ENCODE data around the gene IRAK2.

IRAK2 gene

GRCh38 chr3:10196389-10197052 lies 31.8 kb downstream of the IRAK2 start:
- Histone ChIP-seq H3K4me2 (ENCODE audit: low read depth, low read length, poor library complexity, severe bottlenecking) (no peak overlapping the region), H3K9me3 (ENCODE audit: insufficient read depth, low read depth, low read length) (no peaks in the 10 kb centered on the region), H3K27me3 (ENCODE audit: insufficient read depth, low read length, poor library complexity, severe bottlenecking) (no peaks in the 10 kb centered on the region), H3K36me3 (ENCODE audit: insufficient read depth, low read length) (no peaks in the 10 kb centered on the region), H3K4me1 (ENCODE audit: insufficient read depth, low read length, poor library complexity, severe bottlenecking) (peaks cover 38% of the 10 kb centered on the region), H2AFZ (ENCODE audit: low read length) (no peak overlapping the region), H3K9me2 (replicated peaks; ENCODE audit: low read depth, low read length) (no peaks in the 10 kb centered on the region), H3K9ac (ENCODE audit: low read depth, low read length, poor library complexity, severe bottlenecking) (no peak overlapping the region), H3K79me2 (ENCODE audit: insufficient read depth, low read length) (no peaks in the 10 kb centered on the region), H3K4me3 (ENCODE audit: low read length, poor library complexity, severe bottlenecking) (no peak overlapping the region), H3F3A (ENCODE audit: low read depth) (no peaks in the 10 kb centered on the region), H4K20me1 (ENCODE audit: insufficient read depth, low read length, poor library complexity, severe bottlenecking) (no peaks in the 10 kb centered on the region)
- no peak for TF ChIP-seq EZH2phosphoT487 (IDR thresholded peaks at IDR 0.05; ENCODE audit: borderline replicate concordance)
- TF ChIP-seq, protein P1, sequence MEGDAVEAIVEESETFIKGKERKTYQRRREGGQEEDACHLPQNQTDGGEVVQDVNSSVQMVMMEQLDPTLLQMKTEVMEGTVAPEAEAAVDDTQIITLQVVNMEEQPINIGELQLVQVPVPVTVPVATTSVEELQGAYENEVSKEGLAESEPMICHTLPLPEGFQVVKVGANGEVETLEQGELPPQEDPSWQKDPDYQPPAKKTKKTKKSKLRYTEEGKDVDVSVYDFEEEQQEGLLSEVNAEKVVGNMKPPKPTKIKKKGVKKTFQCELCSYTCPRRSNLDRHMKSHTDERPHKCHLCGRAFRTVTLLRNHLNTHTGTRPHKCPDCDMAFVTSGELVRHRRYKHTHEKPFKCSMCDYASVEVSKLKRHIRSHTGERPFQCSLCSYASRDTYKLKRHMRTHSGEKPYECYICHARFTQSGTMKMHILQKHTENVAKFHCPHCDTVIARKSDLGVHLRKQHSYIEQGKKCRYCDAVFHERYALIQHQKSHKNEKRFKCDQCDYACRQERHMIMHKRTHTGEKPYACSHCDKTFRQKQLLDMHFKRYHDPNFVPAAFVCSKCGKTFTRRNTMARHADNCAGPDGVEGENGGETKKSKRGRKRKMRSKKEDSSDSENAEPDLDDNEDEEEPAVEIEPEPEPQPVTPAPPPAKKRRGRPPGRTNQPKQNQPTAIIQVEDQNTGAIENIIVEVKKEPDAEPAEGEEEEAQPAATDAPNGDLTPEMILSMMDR (conservative IDR thresholded peaks at IDR 0.05; ENCODE audit: low read length) = no peak

GRCh38 chr3:10198226-10198625 lies 33.5 kb downstream of the IRAK2 start:
- no peaks in the 10 kb centered on the region for H3K36me3 ChIP-seq (ENCODE audit: insufficient read depth, low read length)
- H3K4me1 ChIP-seq (ENCODE audit: insufficient read depth, low read length, poor library complexity, severe bottlenecking) = peaks cover 33% of the 10 kb centered on the region
- TF ChIP-seq, protein P1 (conservative IDR thresholded peaks at IDR 0.05; ENCODE audit: low read length) = no peak
- no peak for TF ChIP-seq EZH2phosphoT487 (IDR thresholded peaks at IDR 0.05; ENCODE audit: borderline replicate concordance)
- no peak overlapping the region for H3K4me3 ChIP-seq (ENCODE audit: low read length, poor library complexity, severe bottlenecking)
- H3K79me2 ChIP-seq (ENCODE audit: insufficient read depth, low read length) = no peaks in the 10 kb centered on the region
- no peak overlapping the region for H3K9ac ChIP-seq (ENCODE audit: low read depth, low read length, poor library complexity, severe bottlenecking)
- H3K9me2 ChIP-seq (replicated peaks; ENCODE audit: low read depth, low read length) = no peaks in the 10 kb centered on the region
- H4K20me1 ChIP-seq (ENCODE audit: insufficient read depth, low read length, poor library complexity, severe bottlenecking) = no peaks in the 10 kb centered on the region
- no peaks in the 10 kb centered on the region for H3K9me3 ChIP-seq (ENCODE audit: insufficient read depth, low read depth, low read length)
- H3F3A ChIP-seq (ENCODE audit: low read depth) = no peaks in the 10 kb centered on the region
- H3K4me2 ChIP-seq (ENCODE audit: low read depth, low read length, poor library complexity, severe bottlenecking) = no peak overlapping the region
- H2AFZ ChIP-seq (ENCODE audit: low read length) = peak overlapping the region; percentile 47; the same call in 1 of the 2 replicates
- H3K27me3 ChIP-seq (ENCODE audit: insufficient read depth, low read length, poor library complexity, severe bottlenecking) = no peaks in the 10 kb centered on the region

- H3K4me2 ChIP-seq (ENCODE audit: low read depth, low read length, poor library complexity, severe bottlenecking) = peak overlapping the region; percentile 37
- H2AFZ ChIP-seq (ENCODE audit: low read length) = peak overlapping the region; percentile 47; the same call in 1 of the 2 replicates
- no peaks in the 10 kb centered on the region for H3K79me2 ChIP-seq (ENCODE audit: insufficient read depth, low read length)
- H3K9me2 ChIP-seq (replicated peaks; ENCODE audit: low read depth, low read length) = no peaks in the 10 kb centered on the region
- no peaks in the 10 kb centered on the region for H3K36me3 ChIP-seq (ENCODE audit: insufficient read depth, low read length)
- no peaks in the 10 kb centered on the region for H3K27me3 ChIP-seq (ENCODE audit: insufficient read depth, low read length, poor library complexity, severe bottlenecking)
- no peaks in the 10 kb centered on the region for H3K9me3 ChIP-seq (ENCODE audit: insufficient read depth, low read depth, low read length)
- no peaks in the 10 kb centered on the region for H4K20me1 ChIP-seq (ENCODE audit: insufficient read depth, low read length, poor library complexity, severe bottlenecking)
- H3K4me3 ChIP-seq (ENCODE audit: low read length, poor library complexity, severe bottlenecking) = no peak overlapping the region
- H3F3A ChIP-seq (ENCODE audit: low read depth) = no peaks in the 10 kb centered on the region
- TF ChIP-seq EZH2phosphoT487 (IDR thresholded peaks at IDR 0.05; ENCODE audit: borderline replicate concordance) = no peak
- TF ChIP-seq, protein P1 (conservative IDR thresholded peaks at IDR 0.05; ENCODE audit: low read length) = no peak
- H3K9ac ChIP-seq (ENCODE audit: low read depth, low read length, poor library complexity, severe bottlenecking) = no peak overlapping the region
- H3K4me1 ChIP-seq (ENCODE audit: insufficient read depth, low read length, poor library complexity, severe bottlenecking) = peaks cover 26% of the 10 kb centered on the region
Measured at GRCh38 chr3:10198761-10199649, 34.3 kb downstream of the IRAK2 start.
